Measurements from ENCODE around the gene SERPINB1.

DNA sequence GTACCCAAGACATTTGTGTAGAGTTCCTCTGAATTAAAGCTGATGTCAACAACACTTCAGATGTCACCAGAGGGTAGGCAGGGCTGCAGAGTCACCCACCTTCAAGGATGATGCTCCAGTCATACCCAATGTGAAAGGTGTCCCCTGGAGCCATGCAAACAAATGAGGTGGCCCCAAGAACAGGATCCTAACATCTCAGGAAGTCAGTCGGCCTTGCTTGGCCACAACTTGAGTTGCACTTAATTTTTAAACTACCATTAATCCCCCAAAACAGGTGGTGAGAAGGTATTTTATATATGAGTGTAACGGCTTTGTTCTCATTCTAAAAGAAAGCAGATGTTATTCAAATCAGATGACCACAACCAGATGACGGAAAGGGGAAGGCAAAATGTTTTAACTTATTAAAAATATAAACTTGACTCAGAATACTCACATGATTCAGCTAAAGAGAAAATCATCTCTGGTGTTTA lies 21.1 kb upstream of the SERPINB1 start:
- TF ChIP-seq, protein P1, sequence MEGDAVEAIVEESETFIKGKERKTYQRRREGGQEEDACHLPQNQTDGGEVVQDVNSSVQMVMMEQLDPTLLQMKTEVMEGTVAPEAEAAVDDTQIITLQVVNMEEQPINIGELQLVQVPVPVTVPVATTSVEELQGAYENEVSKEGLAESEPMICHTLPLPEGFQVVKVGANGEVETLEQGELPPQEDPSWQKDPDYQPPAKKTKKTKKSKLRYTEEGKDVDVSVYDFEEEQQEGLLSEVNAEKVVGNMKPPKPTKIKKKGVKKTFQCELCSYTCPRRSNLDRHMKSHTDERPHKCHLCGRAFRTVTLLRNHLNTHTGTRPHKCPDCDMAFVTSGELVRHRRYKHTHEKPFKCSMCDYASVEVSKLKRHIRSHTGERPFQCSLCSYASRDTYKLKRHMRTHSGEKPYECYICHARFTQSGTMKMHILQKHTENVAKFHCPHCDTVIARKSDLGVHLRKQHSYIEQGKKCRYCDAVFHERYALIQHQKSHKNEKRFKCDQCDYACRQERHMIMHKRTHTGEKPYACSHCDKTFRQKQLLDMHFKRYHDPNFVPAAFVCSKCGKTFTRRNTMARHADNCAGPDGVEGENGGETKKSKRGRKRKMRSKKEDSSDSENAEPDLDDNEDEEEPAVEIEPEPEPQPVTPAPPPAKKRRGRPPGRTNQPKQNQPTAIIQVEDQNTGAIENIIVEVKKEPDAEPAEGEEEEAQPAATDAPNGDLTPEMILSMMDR (IDR thresholded peaks at IDR 0.05; ENCODE audit: low read depth, low read length, poor library complexity, severe bottlenecking), result no peak
- TF ChIP-seq EZH2phosphoT487 (IDR thresholded peaks at IDR 0.05; ENCODE audit: borderline replicate concordance, low read length), result no peak

All from DOHH2 (cell line).